Upper lobe of right lung (tissue), 1 donor: ENCODE measurements around the gene RASSF7. TPM values are rescaled to one million over a fixed set of nuclear protein-coding genes. Genes with fewer than 3 reads are reported as not detected.

Experiments used
- ATAC-seq: fragments of 200-7000 bp; cut with Tn5 transposase; one replicate; pipeline ENCODE4 v1.9.1; 2020; ENCODE audit warnings: mild to moderate bottlenecking, moderate library complexity
- DNase-seq: peaks from one replicate; pipeline ENCODE4 v3.0.0-alpha.2; 2020
- H3K27ac ChIP-seq: fragments of 200-600 bp; one replicate; pipeline ENCODE4 v1.8.0; 2022
- H3K27me3 ChIP-seq: fragments of 200-600 bp; one replicate; pipeline ENCODE4 v1.8.0; 2022; ENCODE audit warnings: mild to moderate bottlenecking
- H3K36me3 ChIP-seq: fragments of 200-600 bp; one replicate; pipeline ENCODE4 v1.8.0; 2022
- H3K4me1 ChIP-seq: fragments of 200-600 bp; one replicate; pipeline ENCODE4 v1.8.0; 2022
- H3K4me3 ChIP-seq: fragments of 200-600 bp; one replicate; pipeline ENCODE4 v1.8.0; 2022; ENCODE audit warnings: mild to moderate bottlenecking
- H3K9me3 ChIP-seq: fragments of 200-600 bp; one replicate; pipeline ENCODE4 v1.8.0; 2022
- CTCF ChIP-seq: fragments of 200-600 bp; IDR thresholded peaks from one replicate; pipeline ENCODE4 v1.8.0; 2022; ENCODE audit warnings: antibody characterized with exemption
- intact Hi-C: fragments of 100-400 bp; cut with DNase I; formaldehyde crosslinking; loops from one replicate; pipeline ENCODE4 v1.11.0; 2022
- microRNA-seq: library from miRNA; unstranded; fragments of <30 nt; microRNA quantifications from one replicate; pipeline ENCODE4 v1.2.0, GENCODE V29; 2020; ENCODE audit warnings: borderline microRNAs expressed
- total RNA-seq: library from RNA; stranded (reverse); fragmentation: NEBNext Ultra II Directional; extraction: Animal tissue kit (Norgen Biotek cat#: 25700); gene quantifications from one replicate; pipeline ENCODE4 v1.2.1, GENCODE V29; 2021
- donor health status: DM: no; HTN: yes; CAD: no; lungs with severe emphysema.

The RASSF7 gene
- total RNA-seq, 1 donor from 2014 or later: 76.7 TPM

GRCh38 chr11:612961-613300, 52.2 kb downstream of the RASSF7 start:
- no peak for ATAC-seq
- Histone ChIP-seq H3K9me3 (no peaks in the 10 kb centered on the region), H3K4me3 (no peak overlapping the region), H3K27me3 (no peaks in the 10 kb centered on the region), H3K36me3 (peaks cover 54% of the 10 kb centered on the region), H3K27ac (peak overlapping the region; percentile 36), H3K4me1 (peaks cover 28% of the 10 kb centered on the region)
- no peak for TF ChIP-seq CTCF
- intact Hi-C loops: no loop called here
- DNase-seq: peak; percentile 63

- H3K9me3 ChIP-seq: no peaks in the 10 kb centered on the region
- intact Hi-C loops: no loop called here
- peaks cover 28% of the 10 kb centered on the region for H3K4me1 ChIP-seq
- ATAC-seq (peak; percentile 40), DNase-seq (peak; percentile 88)
- H3K4me3 ChIP-seq: no peak overlapping the region
- H3K36me3 ChIP-seq: peaks cover 49% of the 10 kb centered on the region
- no peak for TF ChIP-seq CTCF
- H3K27me3 ChIP-seq: no peaks in the 10 kb centered on the region
- H3K27ac ChIP-seq: peak overlapping the region; percentile 92
These were observed 52.7 kb downstream of the RASSF7 start for GRCh38 chr11:613369-613968.

Small RNAs within 50 kb of the gene (microRNA-seq; reads per million reads assigned to microRNA genes)
- gene MIR210: 57.1 reads per million, percentile 58 among the genes with 10 or more reads in this experiment

Other genes starting within 250 kb of the RASSF7 start
- gene IFITM1, start 246.9 kb upstream of the RASSF7 start, total RNA-seq: 128 TPM
- gene IFITM3, start 240.1 kb upstream of the RASSF7 start, total RNA-seq: 692 TPM
- gene B4GALNT4, start 191.5 kb upstream of the RASSF7 start, total RNA-seq: 1.9 TPM
- gene PKP3, start 166.8 kb upstream of the RASSF7 start, total RNA-seq: 40.4 TPM
- gene SIGIRR, start 146.0 kb upstream of the RASSF7 start, total RNA-seq: 80.9 TPM
- gene ANO9, start 119.0 kb upstream of the RASSF7 start, total RNA-seq: 22.4 TPM
- 31.1 TPM for gene PTDSS2, start 110.7 kb upstream of the RASSF7 start, total RNA-seq
- 245 TPM for gene RNH1, start 53.7 kb upstream of the RASSF7 start, total RNA-seq
- 55.5 TPM for gene HRAS, start 25.4 kb upstream of the RASSF7 start, total RNA-seq
- gene LRRC56, start 23.4 kb upstream of the RASSF7 start, total RNA-seq: 3.2 TPM
- 5.9 TPM for gene LMNTD2, start 232 bp upstream of the RASSF7 start, total RNA-seq
- gene PHRF1, start 15.5 kb downstream of the RASSF7 start, total RNA-seq: 31.0 TPM
- 56.2 TPM for gene IRF7, start 55.0 kb downstream of the RASSF7 start, total RNA-seq
- not detected for gene CDHR5, start 64.0 kb downstream of the RASSF7 start, total RNA-seq
- not detected for gene SCT, start 66.2 kb downstream of the RASSF7 start, total RNA-seq
- 1.2 TPM for gene DRD4, start 76.3 kb downstream of the RASSF7 start, total RNA-seq
- gene DEAF1, start 134.3 kb downstream of the RASSF7 start, total RNA-seq: 27.1 TPM
- 33.2 TPM for gene TMEM80, start 134.8 kb downstream of the RASSF7 start, total RNA-seq
- 155 TPM for gene EPS8L2, start 145.3 kb downstream of the RASSF7 start, total RNA-seq
- gene TALDO1, start 186.5 kb downstream of the RASSF7 start, total RNA-seq: 196 TPM
- gene GATD1, start 216.5 kb downstream of the RASSF7 start, total RNA-seq: 62.5 TPM
- not detected for gene CEND1, start 229.1 kb downstream of the RASSF7 start, total RNA-seq
- gene SLC25A22, start 237.3 kb downstream of the RASSF7 start, total RNA-seq: 20.8 TPM
- gene PIDD1, start 244.3 kb downstream of the RASSF7 start, total RNA-seq: 13.1 TPM
- 1,548 TPM for gene RPLP2, start 249.0 kb downstream of the RASSF7 start, total RNA-seq